Endothelial cell of umbilical vein (primary cell): ENCODE results near the gene RYR1.

Experiments used
- EZH2 ChIP-seq: IDR thresholded peaks from 2 replicates; pipeline ENCODE4 v1.6.1; 2012; ENCODE audit warnings: borderline replicate concordance, low read depth, mild to moderate bottlenecking, moderate library complexity, low read length, inconsistent platforms; ENCODE audit not compliant: severe bottlenecking
- FOS ChIP-seq: IDR thresholded peaks from 2 replicates; pipeline ENCODE4 v1.6.1; 2011; ENCODE audit warnings: mild to moderate bottlenecking, low read length, moderate library complexity, borderline replicate concordance; ENCODE audit not compliant: insufficient read depth
- GATA2 ChIP-seq: IDR thresholded peaks from 2 replicates; pipeline ENCODE4 v1.7.0; 2011; ENCODE audit warnings: low read depth, mild to moderate bottlenecking, moderate library complexity, mixed read lengths, low read length; ENCODE audit not compliant: insufficient read length, insufficient read depth
- MYC ChIP-seq: IDR thresholded peaks from one replicate; pipeline ENCODE4 v1.6.1; 2011; ENCODE audit warnings: mild to moderate bottlenecking, low read depth, low read length
- POLR2A ChIP-seq: IDR thresholded peaks from 2 replicates; pipeline ENCODE4 v1.6.1; 2012; ENCODE audit warnings: low read depth, mild to moderate bottlenecking, control low read depth, low read length
- POLR2AphosphoS5 ChIP-seq: IDR thresholded peaks from 2 replicates; pipeline ENCODE4 v1.6.1; 2012; ENCODE audit warnings: low read depth, mild to moderate bottlenecking, control low read depth, low read length, moderate library complexity; ENCODE audit not compliant: insufficient read depth
- TF ChIP-seq, protein P1 (sequence below), 2 donors: IDR thresholded peaks; 1 replicate in 1 of 2; 2 replicates in 1 of 2; pipeline ENCODE4 v1.5.1; 2011; ENCODE audit warnings: low read length in 2 of 2, mild to moderate bottlenecking in 2 of 2, moderate library complexity in 2 of 2, control low read depth in 1 of 2, inconsistent platforms in 1 of 2, low read depth in 1 of 2; ENCODE audit not compliant: insufficient read depth in 1 of 2; ENCODE audit errors: extremely low read depth in 1 of 2

DNA sequence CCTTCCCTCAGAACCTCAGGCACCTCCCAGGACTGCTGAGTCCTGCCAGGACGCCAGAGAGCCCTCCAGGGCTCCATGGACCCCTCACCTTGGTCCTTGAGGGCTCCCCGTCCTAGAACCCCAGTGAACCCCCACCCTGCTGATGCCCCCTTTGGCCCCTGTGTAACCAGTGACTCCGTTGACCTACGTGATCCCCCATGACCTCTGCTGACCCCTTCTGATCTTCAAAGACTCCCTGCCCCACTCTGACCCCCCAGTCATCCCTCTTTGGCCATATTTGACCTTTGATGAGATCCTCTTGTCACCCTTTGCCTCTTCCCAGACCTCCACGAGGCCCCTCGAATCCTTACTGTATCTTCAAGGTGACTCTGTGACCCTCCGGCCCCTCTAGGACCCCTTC is 92.9 kb downstream of the RYR1 start:
- no peak for TF ChIP-seq EZH2
- TF ChIP-seq, protein P1, sequence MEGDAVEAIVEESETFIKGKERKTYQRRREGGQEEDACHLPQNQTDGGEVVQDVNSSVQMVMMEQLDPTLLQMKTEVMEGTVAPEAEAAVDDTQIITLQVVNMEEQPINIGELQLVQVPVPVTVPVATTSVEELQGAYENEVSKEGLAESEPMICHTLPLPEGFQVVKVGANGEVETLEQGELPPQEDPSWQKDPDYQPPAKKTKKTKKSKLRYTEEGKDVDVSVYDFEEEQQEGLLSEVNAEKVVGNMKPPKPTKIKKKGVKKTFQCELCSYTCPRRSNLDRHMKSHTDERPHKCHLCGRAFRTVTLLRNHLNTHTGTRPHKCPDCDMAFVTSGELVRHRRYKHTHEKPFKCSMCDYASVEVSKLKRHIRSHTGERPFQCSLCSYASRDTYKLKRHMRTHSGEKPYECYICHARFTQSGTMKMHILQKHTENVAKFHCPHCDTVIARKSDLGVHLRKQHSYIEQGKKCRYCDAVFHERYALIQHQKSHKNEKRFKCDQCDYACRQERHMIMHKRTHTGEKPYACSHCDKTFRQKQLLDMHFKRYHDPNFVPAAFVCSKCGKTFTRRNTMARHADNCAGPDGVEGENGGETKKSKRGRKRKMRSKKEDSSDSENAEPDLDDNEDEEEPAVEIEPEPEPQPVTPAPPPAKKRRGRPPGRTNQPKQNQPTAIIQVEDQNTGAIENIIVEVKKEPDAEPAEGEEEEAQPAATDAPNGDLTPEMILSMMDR (IDR thresholded peaks at IDR 0.05; ENCODE audit: extremely low read depth in 1 of 2, insufficient read depth in 1 of 2, low read depth in 1 of 2, low read length in 2 of 2): no peak
- no peak for TF ChIP-seq POLR2AphosphoS5
- TF ChIP-seq POLR2A: no peak
- TF ChIP-seq MYC: no peak
- TF ChIP-seq GATA2: no peak
- TF ChIP-seq FOS: no peak
